Esophagus squamous epithelium (tissue), 4 donors: Measurements from ENCODE around the gene SPECC1.

ENCODE experiments used
- POLR2A ChIP-seq, 4 donors: fragments of 450-650 bp; IDR thresholded peaks; one replicate each; pipeline ENCODE4 v1.6.1; 2017; ENCODE audit warnings: antibody characterized with exemption in 4 of 4, mild to moderate bottlenecking in 4 of 4, moderate library complexity in 3 of 4
- TF ChIP-seq, protein P1 (sequence below), 6 experiments: fragments of 450-650 bp in 4 of 6; fragments of 200-600 bp in 2 of 6; sonication (generic) in 2 of 6; IDR thresholded peaks; one replicate each; pipeline ENCODE4 v1.5.1; 2016 to 2019; ENCODE audit warnings: antibody characterized with exemption in 6 of 6, mild to moderate bottlenecking in 4 of 6, moderate library complexity in 4 of 6

DNA sequence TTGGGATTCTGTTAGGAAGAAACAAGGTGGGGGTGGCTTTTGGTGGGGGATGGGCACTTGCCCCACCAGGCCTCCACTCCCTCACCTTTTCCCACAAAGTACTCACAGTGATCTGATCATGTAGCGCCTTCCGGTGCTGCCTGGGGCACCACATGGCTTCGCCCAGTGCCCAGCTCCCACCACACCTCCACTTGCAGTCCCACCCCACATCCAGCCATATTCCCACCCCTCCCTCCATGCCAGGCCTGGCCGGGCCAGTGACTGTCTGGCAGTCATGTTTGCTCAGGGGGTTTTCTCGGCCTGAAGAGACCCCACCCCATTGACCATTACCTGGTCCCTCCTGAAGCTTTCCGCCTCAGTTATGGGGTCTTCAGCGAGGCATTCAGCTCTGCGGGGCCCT is 201.5 kb downstream of the SPECC1 start:
- TF ChIP-seq, protein P1, sequence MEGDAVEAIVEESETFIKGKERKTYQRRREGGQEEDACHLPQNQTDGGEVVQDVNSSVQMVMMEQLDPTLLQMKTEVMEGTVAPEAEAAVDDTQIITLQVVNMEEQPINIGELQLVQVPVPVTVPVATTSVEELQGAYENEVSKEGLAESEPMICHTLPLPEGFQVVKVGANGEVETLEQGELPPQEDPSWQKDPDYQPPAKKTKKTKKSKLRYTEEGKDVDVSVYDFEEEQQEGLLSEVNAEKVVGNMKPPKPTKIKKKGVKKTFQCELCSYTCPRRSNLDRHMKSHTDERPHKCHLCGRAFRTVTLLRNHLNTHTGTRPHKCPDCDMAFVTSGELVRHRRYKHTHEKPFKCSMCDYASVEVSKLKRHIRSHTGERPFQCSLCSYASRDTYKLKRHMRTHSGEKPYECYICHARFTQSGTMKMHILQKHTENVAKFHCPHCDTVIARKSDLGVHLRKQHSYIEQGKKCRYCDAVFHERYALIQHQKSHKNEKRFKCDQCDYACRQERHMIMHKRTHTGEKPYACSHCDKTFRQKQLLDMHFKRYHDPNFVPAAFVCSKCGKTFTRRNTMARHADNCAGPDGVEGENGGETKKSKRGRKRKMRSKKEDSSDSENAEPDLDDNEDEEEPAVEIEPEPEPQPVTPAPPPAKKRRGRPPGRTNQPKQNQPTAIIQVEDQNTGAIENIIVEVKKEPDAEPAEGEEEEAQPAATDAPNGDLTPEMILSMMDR (IDR thresholded peaks at IDR 0.05): no peak
- no peak for TF ChIP-seq POLR2A (IDR thresholded peaks at IDR 0.05)
